HepG2 (cell line): Measurements from ENCODE around the gene COPZ2. TPM values are rescaled to one million over a fixed set of nuclear protein-coding genes. Genes with fewer than 3 reads are reported as not detected.

Source experiments
- ATAC-seq: fragments of 200-7000 bp; cut with Tn5 transposase; 3 replicates; pipeline ENCODE4 v1.9.1; 2020; ENCODE audit warnings: mild to moderate bottlenecking, moderate library complexity
- BruUV-seq: library from RNA; stranded (reverse); fragments of 400-500 nt; replicated peaks from 2 replicates; lab custom pipeline; 2021; lab: Mats Ljungman, UMichigan
- CTCF ChIA-PET: fragments of 300-600 bp; formaldehyde crosslinking; extraction: SDS; loops from one replicate; lab custom pipeline; 2021; ENCODE audit warnings: low total read pairs, inconsistent platforms, low intra/inter-chr PET ratio; lab: Yijun Ruan, JAX
- POLR2A ChIA-PET: fragments of 350-600 bp; sonication (Branson Sonifier 250); formaldehyde crosslinking; loops from one replicate; lab custom pipeline; 2020; ENCODE audit warnings: antibody characterized with exemption, inconsistent platforms; lab: Yijun Ruan, JAX
- DNase-seq: peaks from one replicate; pipeline ENCODE4 v3.0.0-alpha.2; 2015; ENCODE audit warnings: low spot score
- FAIRE-seq: peaks from 3 replicates; lab custom pipeline; 2011; peaks lifted over from hg19 to GRCh38; lab: Jason Lieb, UNC
- H2AFZ ChIP-seq: one replicate; pipeline ENCODE4 v1.6.1; 2011; ENCODE audit warnings: low read length, inconsistent platforms
- H3K27ac ChIP-seq: fragments of 300-600 bp; 3 replicates; pipeline ENCODE4 v1.8.0; 2011; ENCODE audit warnings: mixed run types, mild to moderate bottlenecking, mixed read lengths, low read length, inconsistent platforms; ENCODE audit not compliant: insufficient read depth; ENCODE audit errors: extremely low read length
- H3K27me3 ChIP-seq, 2 experiments: fragments of 200-600 bp in 1 of 2; 2 replicates in 1 of 2; 3 replicates in 1 of 2; pipeline versions ENCODE4 v1.6.0 to v1.8.0; 2011; ENCODE audit warnings: low read length in 2 of 2, mild to moderate bottlenecking in 2 of 2, moderate library complexity in 2 of 2, inconsistent platforms in 1 of 2; ENCODE audit not compliant: insufficient read depth in 2 of 2, control insufficient read depth in 1 of 2
- H3K36me3 ChIP-seq, 2 experiments: fragments of 200-600 bp in 1 of 2; replicated peaks in 1 of 2; 2 replicates in 1 of 2; 3 replicates in 1 of 2; pipeline versions ENCODE4 v1.5.1 to v1.8.0; 2011; ENCODE audit warnings: low read length in 2 of 2, inconsistent platforms in 1 of 2; ENCODE audit not compliant: insufficient read depth in 2 of 2, control insufficient read depth in 1 of 2
- H3K4me1 ChIP-seq: 2 replicates; pipeline ENCODE4 v1.5.1; 2012; ENCODE audit warnings: low read length, inconsistent platforms; ENCODE audit not compliant: insufficient read depth
- H3K4me2 ChIP-seq: 2 replicates; pipeline ENCODE4 v1.6.0; 2011; ENCODE audit warnings: low read depth, low read length, inconsistent platforms
- H3K4me3 ChIP-seq, 3 experiments: fragments of 200-600 bp in 1 of 3; sonication (generic), shearing (Covaris generic) in 1 of 3; replicated peaks in 1 of 3; 2 replicates each; pipeline ENCODE4 v1.5.1; 2011 to 2016; ENCODE audit warnings: low read length in 3 of 3, inconsistent platforms in 2 of 3, low read depth in 2 of 3, mild to moderate bottlenecking in 2 of 3, control low read depth in 1 of 3, mixed read lengths in 1 of 3; ENCODE audit not compliant: insufficient read depth in 1 of 3
- H3K79me2 ChIP-seq: one replicate; pipeline ENCODE4 v1.6.1; 2011; ENCODE audit warnings: low read length, inconsistent platforms; ENCODE audit not compliant: insufficient read depth
- H3K9ac ChIP-seq: 2 replicates; pipeline ENCODE4 v1.6.0; 2011; ENCODE audit warnings: mild to moderate bottlenecking, low read depth, low read length, inconsistent platforms; ENCODE audit not compliant: insufficient read depth
- H3K9me3 ChIP-seq: 2 replicates; pipeline ENCODE4 v1.5.1; 2012; ENCODE audit warnings: mild to moderate bottlenecking, low read length
- H4K20me1 ChIP-seq: 2 replicates; pipeline ENCODE4 v1.6.0; 2011; ENCODE audit warnings: inconsistent platforms, mild to moderate bottlenecking, low read length, moderate library complexity; ENCODE audit not compliant: insufficient read depth
- CHD2 ChIP-seq: IDR thresholded peaks from 2 replicates; pipeline ENCODE4 v1.6.1; 2011; ENCODE audit warnings: low read depth, low read length, improper control_type of control experiment
- ELF3 ChIP-seq: IDR thresholded peaks from 2 replicates; pipeline ENCODE4 v1.6.1; 2016; ENCODE audit warnings: missing genetic modification reagents, missing compliant biosample characterization
- HINFP ChIP-seq: sonication (generic); formaldehyde crosslinking; IDR thresholded peaks from 2 replicates; pipeline ENCODE4 v1.4.0; 2020; ENCODE audit warnings: low read depth, mild to moderate bottlenecking, missing genetic modification reagents
- MIER3 ChIP-seq: IDR thresholded peaks from 2 replicates; pipeline ENCODE4 v1.6.1; 2016; ENCODE audit warnings: missing compliant biosample characterization, borderline replicate concordance
- NR0B2 ChIP-seq: sonication (generic); formaldehyde crosslinking; IDR thresholded peaks from 2 replicates; pipeline ENCODE4 v1.4.0; 2020; ENCODE audit warnings: mild to moderate bottlenecking, missing genetic modification reagents
- REPIN1 ChIP-seq: sonication (generic); formaldehyde crosslinking; IDR thresholded peaks from 2 replicates; pipeline ENCODE4 v1.8.0; 2022; ENCODE audit warnings: missing genetic modification reagents, low read depth, mild to moderate bottlenecking, borderline replicate concordance
- TFDP2 ChIP-seq: sonication (generic); formaldehyde crosslinking; IDR thresholded peaks from 2 replicates; pipeline ENCODE4 v1.4.0; 2020; ENCODE audit warnings: missing genetic modification reagents
- ZBTB20 ChIP-seq: sonication (generic); formaldehyde crosslinking; IDR thresholded peaks from 2 replicates; pipeline ENCODE4 v1.8.1; 2023; ENCODE audit warnings: missing genetic modification reagents, low read depth, mild to moderate bottlenecking, borderline replicate concordance
- ZBTB38 ChIP-seq: sonication (generic); formaldehyde crosslinking; IDR thresholded peaks from 2 replicates; pipeline ENCODE4 v1.5.1; 2020; ENCODE audit warnings: mild to moderate bottlenecking, missing genetic modification reagents
- ZNF280B ChIP-seq: sonication (generic); formaldehyde crosslinking; IDR thresholded peaks from 2 replicates; pipeline ENCODE4 v1.5.0; 2020; ENCODE audit warnings: missing genetic modification reagents, mild to moderate bottlenecking, borderline replicate concordance
- ZNF282 ChIP-seq: fragments of 450-650 bp; IDR thresholded peaks from 2 replicates; pipeline ENCODE4 v1.6.1; 2018; ENCODE audit not compliant: partially characterized antibody
- ZNF362 ChIP-seq: sonication (generic); formaldehyde crosslinking; IDR thresholded peaks from 2 replicates; pipeline ENCODE4 v1.4.0; 2020; ENCODE audit warnings: missing genetic modification reagents, mild to moderate bottlenecking, borderline replicate concordance
- ZNF414 ChIP-seq: sonication (generic); formaldehyde crosslinking; IDR thresholded peaks from 2 replicates; pipeline ENCODE4 v1.5.0; 2020; ENCODE audit warnings: missing genetic modification reagents
- ZSCAN30 ChIP-seq: sonication (generic); formaldehyde crosslinking; IDR thresholded peaks from 2 replicates; pipeline ENCODE4 v1.5.0; 2020; ENCODE audit warnings: mild to moderate bottlenecking, missing genetic modification reagents
- WGBS: methylation state at CpG from one replicate; pipeline ENCODE4 v1.1.6; 2017; ENCODE audit warnings: low lambda C conversion rate; 5-methylcytosine and 5-hydroxymethylcytosine counted together
- in situ Hi-C: cut with HindIII; loops from 2 replicates; pipeline ENCODE4 v1.10.0; 2017; ENCODE audit warnings: low pct_unique_long_range_greater_than_20kb; ENCODE audit not compliant: extremely low pct_ligation_motif_present
- intact Hi-C: fragments of 100-400 bp; cut with micrococcal nuclease; formaldehyde crosslinking; loops from one replicate; pipeline ENCODE4 v1.10.0; 2022; ENCODE audit not compliant: unreplicated experiment
- polyA plus RNA-seq, 8 experiments: library from polyadenylated mRNA; depleted of rRNA in 3 of 8; stranded (reverse) in 7 of 8; unstranded in 1 of 8; fragments of >200 nt; fragmentation: Illumina TruSeq in 4 of 8; extraction: Trizol in 4 of 8; gene quantifications; 2 replicates each; pipeline versions ENCODE4 v1.2.1 to v1.2.3, GENCODE V29; 2011 to 2016; ENCODE audit warnings: low read depth in 4 of 8, missing spikeins in 1 of 8, mixed read lengths in 1 of 8; ENCODE audit not compliant: insufficient read depth in 1 of 8
- total RNA-seq, 5 experiments: library from RNA; depleted of rRNA; stranded (reverse); fragments of >200 nt; fragmentation: Illumina TruSeq; extraction: Trizol; gene quantifications; 2 replicates each; pipeline ENCODE4 v1.2.3, GENCODE V29; 2016; ENCODE audit warnings: low read depth in 1 of 5

Gene COPZ2
- total and polyA plus RNA-seq, 2 of the 13 experiments (the other 11 are each of a cell fraction or from before 2014, with no cell fraction given) = 0.61 to 1.5 TPM

- Histone ChIP-seq H3K4me2 (peak overlapping the region; percentile 96), H3K27ac (no peak overlapping the region), H3K9ac (peak overlapping the region; percentile 13; the same call in 1 of the 2 replicates), H2AFZ (no peak overlapping the region), H4K20me1 (no peaks in the 10 kb centered on the region), H3K79me2 (no peaks in the 10 kb centered on the region), H3K4me1 (peaks cover 41% of the 10 kb centered on the region), H3K9me3 (no peaks in the 10 kb centered on the region), H3K27me3 (peaks cover 3 to 24% of the 10 kb centered on the region in 2 experiments), H3K4me3 (peak overlapping the region in 1 of 3 experiments; percentile 71; a peak in 1 of 6 replicates), H3K36me3 (no peaks in the 10 kb centered on the region)
- WGBS = 29% methylated on average over 11 of the region's 18 CpGs
- BruUV-seq = no TSS peak
- in situ Hi-C loops = loop anchor here (5.0 to 10.0 kb wide), 4 partner anchors 46 to 586 kb away; partner anchors contain the start of gene HOXB7
- intact Hi-C loops = loop anchor here (1.0 to 10.0 kb wide), 4 partner anchors 22 to 591 kb away; partner anchors contain the start of genes HOXB8 and NFE2L1
- DNase-seq = peak; percentile 79
- ATAC-seq = peak; percentile 70
- ChIA-PET CTCF (interaction anchor here (0.6 to 4.1 kb wide), 8 partner anchors 10 to 105 kb away, joined by 3 to 127 read pairs (median 5); no protein-coding TSS in a partner anchor), POLR2A (interaction anchor here (0.9 to 3.6 kb wide), 7 partner anchors 22 to 85 kb away, joined by 3 to 35 read pairs (median 4); partner anchors contain the start of genes CDK5RAP3, NFE2L1, PNPO and SNX11)
- FAIRE-seq = peak; percentile 56
- TF ChIP-seq MIER3 (CRISPR knock-in tag) (peak; percentile 26; the same call in 1 of the 2 replicates), ZNF414 (CRISPR knock-in tag) (no peak), ZSCAN30 (CRISPR knock-in tag) (no peak), ELF3 (CRISPR knock-in tag) (peak; percentile 37; the same call in 1 of the 2 replicates), HINFP (peak; percentile 70; the same call in 1 of the 2 replicates), ZBTB38 (CRISPR knock-in tag) (peak; percentile 76), ZNF280B (CRISPR knock-in tag) (peak; percentile 77; the same call in 1 of the 2 replicates), ZNF282 (no peak), REPIN1 (CRISPR knock-in tag) (0 out of 2 replicates have a peak, but pooled peaks have one; percentile 60), ZBTB20 (CRISPR knock-in tag) (no peak), NR0B2 (CRISPR knock-in tag) (peak; percentile 28; the same call in 1 of the 2 replicates), ZNF362 (CRISPR knock-in tag) (0 out of 2 replicates have a peak, but pooled peaks have one; percentile 22), CHD2 (no peak), TFDP2 (CRISPR knock-in tag) (peak; percentile 48)
These were observed 10.9 kb downstream of the COPZ2 start for GRCh38 chr17:48026502-48027321.
